OCI-LY7 (cell line): ENCODE results near the gene TMEM151B. TPM values are rescaled to one million over a fixed set of nuclear protein-coding genes. Genes with fewer than 3 reads are reported as not detected.
"Not testable (repeated sequence)": the region's sequence is repeated elsewhere in the genome, so short reads cannot be mapped to it uniquely, and the experiment has no call there.

Experiments
- BruUV-seq: library from RNA; stranded (reverse); fragments of 400-500 nt; replicated peaks from 2 replicates; lab custom pipeline; 2021; lab: Mats Ljungman, UMichigan
- CTCF ChIA-PET: fragments of 300-600 bp; sonication (Branson Sonifier 250); formaldehyde crosslinking; loops from one replicate; lab custom pipeline; 2022; ENCODE audit warnings: antibody characterized with exemption; ENCODE audit not compliant: unreplicated experiment; lab: Charles Lee
- POLR2A ChIA-PET: fragments of 300-600 bp; sonication (Branson Sonifier 250); formaldehyde crosslinking; loops from one replicate; lab custom pipeline; 2022; ENCODE audit warnings: antibody characterized with exemption; lab: Charles Lee
- DNase-seq: peaks from one replicate; pipeline ENCODE4 v3.0.0-alpha.2; 2015; ENCODE audit warnings: low spot score
- H2AFZ ChIP-seq: fragments of 200-600 bp; sonication (generic), shearing (Covaris generic); 2 replicates; pipeline ENCODE4 v1.6.1; 2014; ENCODE audit warnings: mild to moderate bottlenecking, antibody characterized with exemption, low read length, moderate library complexity
- H3K27ac ChIP-seq: fragments of 200-600 bp; sonication (generic); 2 replicates; pipeline ENCODE4 v1.5.1; 2014; ENCODE audit warnings: mixed run types, low read depth, mild to moderate bottlenecking, moderate library complexity, low read length, inconsistent platforms; ENCODE audit not compliant: poor library complexity, severe bottlenecking
- H3K36me3 ChIP-seq: fragments of 200-600 bp; sonication (generic); 2 replicates; pipeline ENCODE4 v1.6.1; 2014; ENCODE audit warnings: mild to moderate bottlenecking, antibody characterized with exemption, low read length, moderate library complexity, mixed read lengths; ENCODE audit not compliant: insufficient read depth
- H3K4me1 ChIP-seq: fragments of 200-600 bp; sonication (generic); 2 replicates; pipeline ENCODE4 v1.5.1; 2014; ENCODE audit warnings: mild to moderate bottlenecking, low read length; ENCODE audit not compliant: insufficient read depth, poor library complexity, severe bottlenecking
- H3K4me2 ChIP-seq: fragments of 200-600 bp; sonication (generic); 2 replicates; pipeline ENCODE4 v1.6.1; 2014; ENCODE audit warnings: mild to moderate bottlenecking, low read length
- H3K4me3 ChIP-seq: fragments of 200-600 bp; sonication (generic); 2 replicates; pipeline ENCODE4 v1.5.1; 2014; ENCODE audit warnings: mild to moderate bottlenecking, low read depth, low read length; ENCODE audit not compliant: poor library complexity, severe bottlenecking
- H3K79me2 ChIP-seq: fragments of 200-600 bp; sonication (generic); 2 replicates; pipeline ENCODE4 v1.6.1; 2016; ENCODE audit warnings: low read depth, mild to moderate bottlenecking, low read length, moderate library complexity, mixed read lengths; ENCODE audit not compliant: insufficient read depth
- H3K9me2 ChIP-seq: fragments of 200-600 bp; sonication (generic); 2 replicates; pipeline ENCODE4 v1.6.1; 2016; ENCODE audit warnings: mild to moderate bottlenecking, low read length, mixed read lengths; ENCODE audit not compliant: insufficient read depth
- H3K9me3 ChIP-seq: fragments of 200-600 bp; sonication (generic); 2 replicates; pipeline ENCODE4 v1.6.1; 2014; ENCODE audit warnings: mild to moderate bottlenecking, mixed run types, low read length, mixed read lengths
- H4K20me1 ChIP-seq: fragments of 200-600 bp; sonication (generic); 2 replicates; pipeline ENCODE4 v1.6.1; 2014; ENCODE audit warnings: mild to moderate bottlenecking, antibody characterized with exemption, low read length, moderate library complexity, mixed read lengths; ENCODE audit not compliant: insufficient read depth
- CTCF ChIP-seq: fragments of 200-600 bp; sonication (generic); conservative IDR thresholded peaks from 2 replicates; pipeline ENCODE4 v1.5.1; 2014; ENCODE audit warnings: mild to moderate bottlenecking, antibody characterized with exemption, low read length, moderate library complexity, mixed read lengths
- EZH2phosphoT487 ChIP-seq: fragments of 200-600 bp; sonication (generic); IDR thresholded peaks from 2 replicates; pipeline ENCODE4 v1.6.1; 2018; ENCODE audit warnings: low read depth, borderline replicate concordance, mild to moderate bottlenecking, mixed run types, antibody characterized with exemption, low read length, moderate library complexity, mixed read lengths
- intact Hi-C: fragments of 100-400 bp; cut with micrococcal nuclease; formaldehyde crosslinking; loops from one replicate; pipeline ENCODE4 v1.10.0; 2022; ENCODE audit not compliant: unreplicated experiment
- total RNA-seq, 2 experiments: library from RNA; depleted of rRNA in 1 of 2; stranded (reverse); fragments of >200 nt in 1 of 2; shearing (Covaris generic) in 1 of 2; gene quantifications; 2 replicates each; pipeline ENCODE4 v1.2.3, GENCODE V29; 2014 to 2022

TMEM151B gene
- total RNA-seq, 2 experiments from 2014 or later, result 0.15 TPM; not detected in 1

- peaks cover 33% of the 10 kb centered on the region for H3K36me3 ChIP-seq
- TF ChIP-seq CTCF (peak; percentile 93), EZH2phosphoT487 (no peak)
Observed at GRCh38 chr6:44312901-44313788, 42.9 kb downstream of the TMEM151B start, which contains the start of gene AARS2. TSS of gene AARS2 (minus strand) at chr6:44313347. CDS start at chr6:44313323, 24 bp downstream.

GRCh38 chr6:44314657-44315056 lies 44.4 kb downstream of the TMEM151B start:
- DNase-seq, H3K4me1 ChIP-seq, H3K27ac ChIP-seq, H3K9me2 ChIP-seq, H2AFZ ChIP-seq, CTCF ChIA-PET, H3K4me2 ChIP-seq, H3K9me3 ChIP-seq, intact Hi-C loops, H3K4me3 ChIP-seq, BruUV-seq, H4K20me1 ChIP-seq, POLR2A ChIA-PET: not testable (repeated sequence)
- Histone ChIP-seq H3K36me3 (peaks cover 23% of the 10 kb centered on the region), H3K79me2 (peaks cover 11% of the 10 kb centered on the region; the same call in 1 of the 2 replicates)

More at GRCh38 chr6:44312901-44313788, 42.9 kb downstream of the TMEM151B start, which contains the start of gene AARS2:
- peak within 1 kb of the TSS; percentile 41 for H3K27ac ChIP-seq
- no peaks in the 10 kb centered on the region for H4K20me1 ChIP-seq
- peak within 1 kb of the TSS; percentile 80 for H3K4me3 ChIP-seq
- CTCF ChIA-PET, result no interaction called here
- POLR2A ChIA-PET, result interaction anchor here (0.7 to 1.1 kb wide), 3 partner anchors 18 to 201 kb away, joined by 3 to 4 read pairs (median 4); partner anchors contain the start of genes MRPL14 and TMEM63B
- peak within 1 kb of the TSS; percentile 84 for H3K4me2 ChIP-seq
- intact Hi-C loops, result no loop called here
- H2AFZ ChIP-seq, result peak within 1 kb of the TSS; percentile 77; the same call in 1 of the 2 replicates
- no peaks in the 10 kb centered on the region for H3K9me3 ChIP-seq
- peak; percentile 92 for DNase-seq
- peaks cover 11% of the 10 kb centered on the region; the same call in 1 of the 2 replicates for H3K79me2 ChIP-seq
- no peaks in the 10 kb centered on the region for H3K9me2 ChIP-seq
- no TSS peak for BruUV-seq
- peaks cover 10% of the 10 kb centered on the region for H3K4me1 ChIP-seq

GRCh38 chr6:44315516-44315915 lies 45.3 kb downstream of the TMEM151B start:
- H3K27ac ChIP-seq, result no peak overlapping the region
- H3K79me2 ChIP-seq, result peaks cover 11% of the 10 kb centered on the region; the same call in 1 of the 2 replicates
- H3K4me1 ChIP-seq, result peaks cover 10% of the 10 kb centered on the region
- H3K9me3 ChIP-seq, result no peaks in the 10 kb centered on the region
- H3K4me3 ChIP-seq, result no peak overlapping the region
- BruUV-seq, result no TSS peak
- no peaks in the 10 kb centered on the region for H4K20me1 ChIP-seq
- H3K36me3 ChIP-seq, result peaks cover 15% of the 10 kb centered on the region
- ChIA-PET CTCF (interaction anchor here (0.6 kb wide), 1 partner anchor 135 kb away, joined by 4 read pairs; no protein-coding TSS in a partner anchor), POLR2A (no interaction called here)
- no peak overlapping the region for H2AFZ ChIP-seq
- intact Hi-C loops, result no loop called here
- H3K4me2 ChIP-seq, result no peak overlapping the region
- DNase-seq, result no peak
- TF ChIP-seq CTCF (no peak), EZH2phosphoT487 (no peak)
- no peaks in the 10 kb centered on the region for H3K9me2 ChIP-seq
